ENCODE measurements around the gene DOCK8. TPM values are rescaled to one million over a fixed set of nuclear protein-coding genes. Genes with fewer than 3 reads are reported as not detected.

DOCK8 gene
- total and polyA plus RNA-seq, 10 donors, result 34.3 to 275 (median 184) TPM

DNA sequence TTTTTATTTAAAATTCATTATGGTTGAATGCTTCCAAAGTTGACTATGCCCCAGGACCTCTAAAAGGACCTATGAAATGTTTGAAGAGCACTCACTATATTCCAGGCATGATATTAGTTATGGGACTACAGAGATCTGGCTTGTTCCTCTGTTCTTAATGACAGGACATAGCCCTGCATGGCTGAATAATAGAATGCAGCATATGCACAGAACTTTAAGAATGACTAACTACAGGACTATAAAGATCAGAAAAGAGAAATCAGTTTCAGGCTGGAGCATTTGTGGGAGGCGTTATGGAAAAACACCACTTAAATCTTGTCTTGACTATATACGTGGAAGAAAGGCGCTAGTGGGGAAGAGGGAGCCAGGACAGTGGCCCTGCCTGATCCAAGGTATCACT lies 239.2 kb downstream of the DOCK8 start:
- TF ChIP-seq, protein P1, sequence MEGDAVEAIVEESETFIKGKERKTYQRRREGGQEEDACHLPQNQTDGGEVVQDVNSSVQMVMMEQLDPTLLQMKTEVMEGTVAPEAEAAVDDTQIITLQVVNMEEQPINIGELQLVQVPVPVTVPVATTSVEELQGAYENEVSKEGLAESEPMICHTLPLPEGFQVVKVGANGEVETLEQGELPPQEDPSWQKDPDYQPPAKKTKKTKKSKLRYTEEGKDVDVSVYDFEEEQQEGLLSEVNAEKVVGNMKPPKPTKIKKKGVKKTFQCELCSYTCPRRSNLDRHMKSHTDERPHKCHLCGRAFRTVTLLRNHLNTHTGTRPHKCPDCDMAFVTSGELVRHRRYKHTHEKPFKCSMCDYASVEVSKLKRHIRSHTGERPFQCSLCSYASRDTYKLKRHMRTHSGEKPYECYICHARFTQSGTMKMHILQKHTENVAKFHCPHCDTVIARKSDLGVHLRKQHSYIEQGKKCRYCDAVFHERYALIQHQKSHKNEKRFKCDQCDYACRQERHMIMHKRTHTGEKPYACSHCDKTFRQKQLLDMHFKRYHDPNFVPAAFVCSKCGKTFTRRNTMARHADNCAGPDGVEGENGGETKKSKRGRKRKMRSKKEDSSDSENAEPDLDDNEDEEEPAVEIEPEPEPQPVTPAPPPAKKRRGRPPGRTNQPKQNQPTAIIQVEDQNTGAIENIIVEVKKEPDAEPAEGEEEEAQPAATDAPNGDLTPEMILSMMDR (IDR thresholded peaks at IDR 0.05 in 8 of 11, conservative IDR thresholded peaks at IDR 0.05 in 3 of 11), result no peak
- TF ChIP-seq POLR2AphosphoS5 (IDR thresholded peaks at IDR 0.05) (no peak), POLR2A (IDR thresholded peaks at IDR 0.05) (no peak)
- intact Hi-C loops (cut with DNase I; ENCODE audit: low total_unique reads), result no loop called here
- Histone ChIP-seq H3K27ac (no peak overlapping the region), H3K27me3 (replicated peaks in 1 of 7) (no peaks in the 10 kb centered on the region), H3K9me3 (no peaks in the 10 kb centered on the region), H3K4me3 (no peak overlapping the region), H3K36me3 (peaks cover 6 to 100% (median 92%) of the 10 kb centered on the region in 6 donors), H3K4me1 (peaks cover 0 to 7% (median 0%) of the 10 kb centered on the region in 6 donors)
- no peak for DNase-seq
- WGBS, 5 donors, result 90 to 99% (median 95%) methylated on average over 3 of the region's 3 CpGs

DNA sequence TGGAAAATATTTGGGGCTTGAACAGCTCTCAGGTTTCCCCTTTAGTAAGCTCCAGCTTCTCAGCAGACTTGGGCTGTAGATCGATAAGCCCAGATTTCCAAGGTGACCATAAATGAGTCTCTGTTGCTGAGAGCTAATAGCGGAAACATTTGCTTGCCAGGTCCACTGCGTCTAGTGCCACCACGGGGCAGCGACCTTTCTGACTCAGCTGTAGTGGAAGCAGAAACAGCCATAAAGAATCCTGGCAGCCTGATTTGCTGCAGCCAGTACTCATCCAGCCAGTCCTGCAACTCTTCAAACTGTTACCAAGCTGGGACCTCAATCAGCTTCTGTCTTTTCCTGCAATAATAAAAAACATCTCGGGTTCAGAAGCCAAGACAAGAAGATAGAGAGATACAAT lies 241.7 kb downstream of the DOCK8 start:
- intact Hi-C loops (cut with DNase I; ENCODE audit: low total_unique reads), result no loop called here
- H3K4me3 ChIP-seq, result no peak overlapping the region
- H3K4me1 ChIP-seq, result peaks cover 0 to 28% (median 0%) of the 10 kb centered on the region in 6 donors
- H3K9me3 ChIP-seq, result no peaks in the 10 kb centered on the region
- TF ChIP-seq POLR2A (IDR thresholded peaks at IDR 0.05) (no peak), POLR2AphosphoS5 (IDR thresholded peaks at IDR 0.05) (no peak)
- TF ChIP-seq, protein P1 (IDR thresholded peaks at IDR 0.05 in 8 of 11, conservative IDR thresholded peaks at IDR 0.05 in 3 of 11), result no peak
- H3K36me3 ChIP-seq, result peaks cover 0 to 99% (median 71%) of the 10 kb centered on the region in 6 donors
- H3K27ac ChIP-seq, result no peak overlapping the region
- DNase-seq, result no peak
- no peaks in the 10 kb centered on the region for H3K27me3 ChIP-seq (replicated peaks in 1 of 7)
- WGBS, 5 donors, result 87 to 94% (median 90%) methylated on average over 6 of the region's 6 CpGs

DNA sequence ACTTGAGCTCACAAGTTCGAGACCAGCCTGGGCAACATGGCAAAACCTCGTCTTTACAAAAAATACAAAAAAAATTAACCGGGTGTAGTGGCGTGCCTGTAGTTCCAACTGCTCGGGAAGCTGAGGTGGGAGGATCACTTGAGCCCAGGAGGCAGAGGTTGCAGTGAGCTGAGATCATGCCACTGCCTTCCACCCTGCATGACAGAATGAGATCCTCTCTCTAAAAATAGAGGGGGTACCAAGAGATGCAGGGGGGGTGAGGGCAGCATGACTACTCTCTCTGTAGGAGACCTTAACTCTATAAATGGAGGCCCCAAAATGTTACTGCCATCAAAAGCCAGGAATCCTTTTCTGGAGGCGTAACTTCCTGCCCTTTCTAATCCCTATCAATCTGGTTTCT lies 243.9 kb downstream of the DOCK8 start:
- H3K9me3 ChIP-seq, result no peaks in the 10 kb centered on the region
- 91 to 94% (median 93%) methylated on average over 6 of the region's 6 CpGs for WGBS, 5 donors
- H3K27ac ChIP-seq, result peak overlapping the region in 1 of 8 donors; percentile 15
- no peak for DNase-seq
- TF ChIP-seq POLR2AphosphoS5 (IDR thresholded peaks at IDR 0.05) (no peak), POLR2A (IDR thresholded peaks at IDR 0.05) (no peak)
- TF ChIP-seq, protein P1 (IDR thresholded peaks at IDR 0.05 in 8 of 11, conservative IDR thresholded peaks at IDR 0.05 in 3 of 11), result no peak
- peaks cover 2 to 99% (median 64%) of the 10 kb centered on the region in 6 donors for H3K36me3 ChIP-seq
- no peaks in the 10 kb centered on the region for H3K27me3 ChIP-seq (replicated peaks in 1 of 7)
- intact Hi-C loops (cut with DNase I; ENCODE audit: low total_unique reads), result no loop called here
- no peak overlapping the region for H3K4me3 ChIP-seq
- H3K4me1 ChIP-seq, result peaks cover 0 to 28% (median 0%) of the 10 kb centered on the region in 6 donors

DNA sequence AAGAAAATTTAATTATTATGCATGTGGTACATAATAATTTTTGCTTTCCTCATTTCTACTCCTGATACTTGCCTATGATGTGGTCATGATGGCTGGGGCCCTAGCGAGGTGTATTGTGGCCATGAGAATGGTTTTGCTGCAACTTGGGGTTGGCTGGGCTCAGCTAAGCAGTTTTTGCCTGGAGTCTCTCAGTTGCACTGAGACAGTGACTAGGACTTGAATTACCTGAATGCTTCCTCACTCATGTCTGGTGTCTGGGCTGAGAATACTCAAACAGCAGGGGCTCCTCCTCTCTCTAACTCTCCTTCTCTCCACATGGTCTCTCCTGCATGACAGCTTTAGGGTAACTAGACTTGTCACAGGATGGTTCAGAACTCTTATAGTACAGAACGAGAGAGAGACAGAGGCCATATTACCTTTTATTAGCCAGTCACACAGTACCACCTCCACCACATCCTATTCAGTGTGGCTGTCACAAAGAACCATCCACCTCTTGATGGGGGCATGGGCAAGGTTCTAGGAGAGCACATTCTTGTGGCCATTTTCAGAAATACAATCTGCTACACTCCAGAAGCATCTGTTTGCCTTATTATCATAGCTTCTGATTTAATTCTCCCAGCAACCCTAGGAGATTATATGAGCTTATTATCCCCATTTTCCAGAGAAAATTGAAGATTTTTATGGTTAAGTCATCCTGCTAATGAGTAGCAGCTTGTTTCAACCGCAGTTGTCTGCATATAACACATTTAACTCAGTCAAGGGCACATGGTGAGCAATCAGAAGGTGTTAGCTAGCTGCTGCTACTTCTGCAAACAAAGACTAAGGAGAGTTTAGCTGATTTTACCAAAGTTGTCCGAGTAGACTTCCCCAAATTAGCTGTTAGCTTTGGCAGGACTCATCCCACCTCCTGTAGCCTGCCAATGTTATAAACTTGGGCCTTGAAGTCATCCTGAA lies 245.1 kb downstream of the DOCK8 start:
- H3K4me1 ChIP-seq, result peaks cover 0 to 28% (median 0%) of the 10 kb centered on the region in 6 donors
- no peak overlapping the region for H3K4me3 ChIP-seq
- peaks cover 2 to 99% (median 64%) of the 10 kb centered on the region in 6 donors for H3K36me3 ChIP-seq
- peak overlapping the region in 2 of 8 donors; percentile 5 to 49 for H3K27ac ChIP-seq
- 75 to 88% (median 83%) methylated on average over 4 of the region's 4 CpGs for WGBS, 5 donors
- intact Hi-C loops (cut with DNase I; ENCODE audit: low total_unique reads), result no loop called here
- TF ChIP-seq, protein P1 (IDR thresholded peaks at IDR 0.05 in 8 of 11, conservative IDR thresholded peaks at IDR 0.05 in 3 of 11), result no peak
- no peak for TF ChIP-seq POLR2AphosphoS5 (IDR thresholded peaks at IDR 0.05)
- no peak for TF ChIP-seq POLR2A (IDR thresholded peaks at IDR 0.05)
- no peak for DNase-seq
- H3K27me3 ChIP-seq (replicated peaks in 1 of 7), result no peaks in the 10 kb centered on the region
- H3K9me3 ChIP-seq, result no peaks in the 10 kb centered on the region
